ENCODE data around the gene TRIM65. TPM values are rescaled to one million over a fixed set of nuclear protein-coding genes. Genes with fewer than 3 reads are reported as not detected.

The TRIM65 gene
- total and polyA plus RNA-seq, 10 of the 15 experiments (the other 5 are each of a cell fraction or from before 2014, with no cell fraction given): 1.4 to 26.0 (median 10.8) TPM

DNA sequence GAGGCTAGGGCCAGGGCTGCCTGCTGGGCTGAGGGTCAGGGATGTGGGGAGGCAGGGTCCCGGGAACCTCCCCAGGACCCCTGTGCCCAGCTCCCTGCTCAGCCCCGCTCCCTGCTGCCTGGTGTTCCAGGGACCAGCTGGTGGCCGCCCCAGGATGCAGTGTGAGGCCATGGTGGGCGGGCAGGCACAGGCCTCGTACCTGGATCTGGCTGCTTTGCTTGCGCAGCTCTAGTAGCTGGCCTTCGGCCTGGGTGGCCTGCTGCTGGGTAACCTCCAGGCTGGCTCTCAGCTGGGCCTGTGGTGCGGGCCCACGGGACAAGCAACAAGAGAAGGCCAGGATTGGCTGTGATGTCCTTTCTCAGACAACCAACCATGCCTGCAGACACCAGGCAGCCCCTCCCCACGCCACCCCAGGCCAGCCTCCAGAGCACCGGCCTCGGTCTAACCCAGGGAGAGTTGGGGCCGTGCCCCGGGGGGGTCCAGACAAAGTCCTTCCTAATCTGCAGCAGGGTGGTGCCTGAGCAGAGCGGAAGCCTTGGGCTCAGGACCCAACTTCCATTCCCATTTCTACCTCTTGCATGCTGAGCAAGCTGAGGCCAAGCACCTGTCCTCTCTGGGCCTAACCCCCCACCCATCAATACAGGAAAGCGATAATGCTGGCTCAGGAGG, 4.1 kb downstream of the TRIM65 start:
- BruUV-seq (replicated peaks): no TSS peak
- Histone ChIP-seq H3K4me1 (ENCODE audit: control insufficient read depth, insufficient read depth, low read length) (peaks cover 6% of the 10 kb centered on the region), H3K27me3 (replicated peaks in 1 of 2; ENCODE audit: control insufficient read depth in 2 of 2, insufficient read depth in 2 of 2, low read length in 1 of 2) (no peaks in the 10 kb centered on the region), H3K27ac (ENCODE audit: control insufficient read depth, insufficient read depth) (no peak overlapping the region), H3K9ac (ENCODE audit: control insufficient read depth, insufficient read depth, low read length) (no peak overlapping the region), H3K9me3 (replicated peaks; ENCODE audit: control insufficient read depth, insufficient read depth, low read length) (no peaks in the 10 kb centered on the region), H2AFZ (ENCODE audit: control insufficient read depth, low read depth, low read length) (no peak overlapping the region), H3K4me2 (ENCODE audit: control insufficient read depth, insufficient read depth) (no peak overlapping the region), H3K4me3 (no peak overlapping the region), H4K20me1 (ENCODE audit: control insufficient read depth, insufficient read depth) (no peaks in the 10 kb centered on the region), H3K36me3 (ENCODE audit: control insufficient read depth in 2 of 2, insufficient read depth in 2 of 2, low read length in 1 of 2) (peaks cover 0 to 4% of the 10 kb centered on the region in 2 experiments; a peak in 3 of 4 replicates), H3K79me2 (ENCODE audit: control insufficient read depth, insufficient read depth, low read length) (peaks cover 15% of the 10 kb centered on the region)
- ATAC-seq (no peak), FAIRE-seq (no peak), DNase-seq (ENCODE audit: low read depth, low spot score) (no peak)
- 94% methylated on average over 16 of the region's 16 CpGs for WGBS (ENCODE audit: insufficient coverage, insufficient replicate concordance, low lambda C conversion rate, missing lambda C conversion rate)
- no peak for TF ChIP-seq RUNX3 (IDR thresholded peaks at IDR 0.05; ENCODE audit: low read length)
- 0 out of 2 replicates have a peak, but pooled peaks have one; percentile 26 for TF ChIP-seq POLR2A (IDR thresholded peaks at IDR 0.05; ENCODE audit: low read depth, low read length)
- in situ Hi-C loops (cut with MboI) (no loop called here), intact Hi-C loops (cut with micrococcal nuclease; ENCODE audit: unreplicated experiment) (no loop called here)
- ChIA-PET SMC1A (ENCODE audit: uncharacterized antibody, unreplicated experiment) (no interaction called here), CTCF (interaction anchor here (4.8 kb wide), 1 partner anchor 15 kb away, joined by 43 read pairs; the partner anchor contains the start of gene TRIM47), POLR2A (no interaction called here), RAD21 (ENCODE audit: unreplicated experiment) (interaction anchor here (4.5 kb wide), 1 partner anchor 37 kb away, joined by 32 read pairs; the partner anchor contains the start of gene WBP2)

DNA sequence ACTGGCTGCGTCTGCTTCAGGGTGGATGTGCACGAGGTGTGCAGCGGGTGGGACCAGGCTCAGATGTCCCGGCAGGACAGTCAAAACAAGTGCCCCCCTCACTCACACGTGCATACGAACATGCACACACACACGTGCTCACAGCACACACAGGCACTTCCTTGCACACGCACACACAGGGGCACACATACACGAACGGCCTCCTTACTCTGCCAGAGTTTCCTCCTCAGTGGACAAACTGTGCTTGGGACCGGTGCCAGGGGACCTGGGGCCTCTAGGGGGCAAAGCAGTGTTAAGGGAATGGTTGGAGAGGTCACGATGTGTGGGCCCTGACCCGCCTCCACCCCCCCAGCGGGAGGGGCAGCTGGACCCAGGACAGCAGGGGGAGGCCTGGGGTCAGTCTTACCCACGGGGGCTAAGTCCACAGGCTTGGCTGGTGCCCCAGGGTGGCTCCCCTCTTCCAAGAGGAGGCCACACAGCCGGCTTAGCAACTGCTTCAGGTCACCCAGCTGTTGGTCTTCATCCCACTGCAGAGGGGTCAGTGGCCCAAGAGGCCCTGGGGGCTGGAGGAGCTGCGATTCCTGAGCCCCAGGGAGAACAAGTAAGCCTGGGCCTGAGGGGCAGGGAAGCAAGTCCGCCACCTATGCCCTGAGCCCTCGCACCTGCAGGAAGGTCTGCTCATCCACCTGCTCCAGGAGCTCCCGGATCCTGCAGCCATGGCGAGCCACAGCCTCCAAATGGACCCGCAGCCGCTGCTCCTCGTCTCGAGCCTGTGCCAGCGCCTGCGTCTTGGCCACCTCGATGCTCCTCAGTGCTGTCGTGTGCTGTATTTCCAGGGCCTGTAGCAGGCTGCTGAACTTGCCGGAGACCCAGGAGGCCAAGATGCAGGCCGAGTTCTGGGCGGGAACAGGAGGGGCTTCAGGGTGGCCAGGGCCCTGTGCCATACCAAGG, 4.9 kb downstream of the TRIM65 start:
- no peaks in the 10 kb centered on the region for H3K9me3 ChIP-seq (replicated peaks; ENCODE audit: control insufficient read depth, insufficient read depth, low read length)
- H3K27ac ChIP-seq (ENCODE audit: control insufficient read depth, insufficient read depth): no peak overlapping the region
- ChIA-PET RAD21 (ENCODE audit: unreplicated experiment) (no interaction called here), POLR2A (no interaction called here), SMC1A (ENCODE audit: uncharacterized antibody, unreplicated experiment) (no interaction called here), CTCF (interaction anchor here (1.1 kb wide), 1 partner anchor 31 kb away, joined by 3 read pairs; no protein-coding TSS in a partner anchor)
- H4K20me1 ChIP-seq (ENCODE audit: control insufficient read depth, insufficient read depth): no peaks in the 10 kb centered on the region
- TF ChIP-seq, protein P1, sequence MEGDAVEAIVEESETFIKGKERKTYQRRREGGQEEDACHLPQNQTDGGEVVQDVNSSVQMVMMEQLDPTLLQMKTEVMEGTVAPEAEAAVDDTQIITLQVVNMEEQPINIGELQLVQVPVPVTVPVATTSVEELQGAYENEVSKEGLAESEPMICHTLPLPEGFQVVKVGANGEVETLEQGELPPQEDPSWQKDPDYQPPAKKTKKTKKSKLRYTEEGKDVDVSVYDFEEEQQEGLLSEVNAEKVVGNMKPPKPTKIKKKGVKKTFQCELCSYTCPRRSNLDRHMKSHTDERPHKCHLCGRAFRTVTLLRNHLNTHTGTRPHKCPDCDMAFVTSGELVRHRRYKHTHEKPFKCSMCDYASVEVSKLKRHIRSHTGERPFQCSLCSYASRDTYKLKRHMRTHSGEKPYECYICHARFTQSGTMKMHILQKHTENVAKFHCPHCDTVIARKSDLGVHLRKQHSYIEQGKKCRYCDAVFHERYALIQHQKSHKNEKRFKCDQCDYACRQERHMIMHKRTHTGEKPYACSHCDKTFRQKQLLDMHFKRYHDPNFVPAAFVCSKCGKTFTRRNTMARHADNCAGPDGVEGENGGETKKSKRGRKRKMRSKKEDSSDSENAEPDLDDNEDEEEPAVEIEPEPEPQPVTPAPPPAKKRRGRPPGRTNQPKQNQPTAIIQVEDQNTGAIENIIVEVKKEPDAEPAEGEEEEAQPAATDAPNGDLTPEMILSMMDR (IDR thresholded peaks at IDR 0.05 in 2 of 3, conservative IDR thresholded peaks at IDR 0.05 in 1 of 3; ENCODE audit: control insufficient read depth in 2 of 3, extremely low read depth in 1 of 3, insufficient read depth in 1 of 3, low read depth in 3 of 3, low read length in 3 of 3): no peak
- TF ChIP-seq POLR2A (IDR thresholded peaks at IDR 0.05; ENCODE audit: low read depth, low read length): peak; percentile 32
- peaks cover 0 to 4% of the 10 kb centered on the region in 2 experiments; a peak in 3 of 4 replicates for H3K36me3 ChIP-seq (ENCODE audit: control insufficient read depth in 2 of 2, insufficient read depth in 2 of 2, low read length in 1 of 2)
- 89% methylated on average over 31 of the region's 32 CpGs for WGBS (ENCODE audit: insufficient coverage, insufficient replicate concordance, low lambda C conversion rate, missing lambda C conversion rate)
- in situ Hi-C loops (cut with MboI): no loop called here
- no peak for FAIRE-seq
- ATAC-seq: no peak
- no peak overlapping the region for H2AFZ ChIP-seq (ENCODE audit: control insufficient read depth, low read depth, low read length)
- H3K79me2 ChIP-seq (ENCODE audit: control insufficient read depth, insufficient read depth, low read length): peaks cover 15% of the 10 kb centered on the region
- peaks cover 6% of the 10 kb centered on the region for H3K4me1 ChIP-seq (ENCODE audit: control insufficient read depth, insufficient read depth, low read length)
- no peak overlapping the region for H3K4me3 ChIP-seq
- no peaks in the 10 kb centered on the region for H3K27me3 ChIP-seq (replicated peaks in 1 of 2; ENCODE audit: control insufficient read depth in 2 of 2, insufficient read depth in 2 of 2, low read length in 1 of 2)
- no peak for DNase-seq (ENCODE audit: low read depth, low spot score)
- intact Hi-C loops (cut with micrococcal nuclease; ENCODE audit: unreplicated experiment): no loop called here
- H3K9ac ChIP-seq (ENCODE audit: control insufficient read depth, insufficient read depth, low read length): no peak overlapping the region
- no peak overlapping the region for H3K4me2 ChIP-seq (ENCODE audit: control insufficient read depth, insufficient read depth)
- no TSS peak for BruUV-seq (replicated peaks)

Measured in GM12878 (cell line).